HCT116 (cell line): Measurements from ENCODE around the gene PPP1R14B. TPM values are rescaled to one million over a fixed set of nuclear protein-coding genes. Genes with fewer than 3 reads are reported as not detected.

Source experiments
- ATAC-seq: fragments of 200-7000 bp; cut with Tn5 transposase; 2 replicates; pipeline ENCODE4 v1.9.1; 2020; ENCODE audit warnings: mild to moderate bottlenecking, moderate library complexity
- BruUV-seq: library from RNA; stranded (reverse); fragments of 400-500 nt; replicated peaks from 2 replicates; lab custom pipeline; 2021; lab: Mats Ljungman, UMichigan
- CTCF ChIA-PET: fragments of 300-600 bp; sonication (Branson Sonifier 250); formaldehyde crosslinking; loops from one replicate; lab custom pipeline; 2021; ENCODE audit warnings: antibody characterized with exemption; lab: Charles Lee
- POLR2A ChIA-PET: fragments of 300-600, 350-600 bp; sonication (Branson Sonifier 250); formaldehyde crosslinking; loops from one replicate; lab custom pipeline; 2021; ENCODE audit warnings: antibody characterized with exemption; lab: Charles Lee
- RAD21 ChIA-PET, 2 experiments: fragments of 300-600 bp; sonication (Branson Sonifier 250); formaldehyde crosslinking; loops; one replicate each; lab custom pipeline; 2023; ENCODE audit warnings: low total read pairs in 2 of 2; ENCODE audit not compliant: uncharacterized antibody in 2 of 2, unreplicated experiment in 2 of 2, low non-redundant PET in 1 of 2; lab: Charles Lee
- DNase-seq: peaks from one replicate; pipeline ENCODE4 v3.0.0-alpha.2; 2010; ENCODE audit warnings: low read depth, low spot score
- H2AFZ ChIP-seq: fragments of 200-600 bp; shearing (Covaris generic), sonication (generic); 2 replicates; pipeline ENCODE4 v1.6.1; 2017; ENCODE audit warnings: low read depth, mixed run types, mixed read lengths, antibody characterized with exemption, low read length; ENCODE audit not compliant: poor library complexity, severe bottlenecking
- H3K27ac ChIP-seq: 2 replicates; pipeline ENCODE4 v1.5.1; 2012; ENCODE audit warnings: low read depth, low read length
- H3K27me3 ChIP-seq: fragments of 200-600 bp; sonication (generic); 2 replicates; pipeline ENCODE4 v1.6.1; 2016; ENCODE audit warnings: mixed run types, low read length, mixed read lengths; ENCODE audit not compliant: insufficient read depth
- H3K36me3 ChIP-seq, 2 experiments: fragments of 200-500 bp in 1 of 2; fragments of 200-600 bp in 1 of 2; sonication (Bioruptor generic) in 1 of 2; sonication (generic) in 1 of 2; 2 replicates each; pipeline versions ENCODE4 v1.5.1 to v1.6.1; 2014 to 2016; ENCODE audit warnings: low read length in 2 of 2, inconsistent platforms in 1 of 2, mixed read lengths in 1 of 2, mixed run types in 1 of 2; ENCODE audit not compliant: insufficient read depth in 2 of 2, control insufficient read depth in 1 of 2
- H3K4me1 ChIP-seq, 2 experiments: fragments of 200-600 bp in 1 of 2; sonication (generic) in 1 of 2; 2 replicates each; pipeline versions ENCODE4 v1.5.1 to v1.6.1; 2012 to 2017; ENCODE audit warnings: low read length in 2 of 2, inconsistent platforms in 1 of 2, mild to moderate bottlenecking in 1 of 2, mixed read lengths in 1 of 2, mixed run types in 1 of 2, moderate library complexity in 1 of 2; ENCODE audit not compliant: insufficient read depth in 2 of 2, control insufficient read depth in 1 of 2
- H3K4me2 ChIP-seq: fragments of 200-600 bp; sonication (generic); 2 replicates; pipeline ENCODE4 v1.6.1; 2017; ENCODE audit warnings: mixed run types, low read length, mixed read lengths
- H3K4me3 ChIP-seq, 2 experiments: fragments of 200-600 bp in 1 of 2; sonication (generic) in 1 of 2; replicated peaks in 1 of 2; 2 replicates each; pipeline ENCODE4 v1.5.1; 2011 to 2016; ENCODE audit warnings: low read length in 2 of 2, control low read depth in 1 of 2, low read depth in 1 of 2, mild to moderate bottlenecking in 1 of 2, mixed read lengths in 1 of 2, mixed run types in 1 of 2
- H3K79me2 ChIP-seq: fragments of 200-600 bp; sonication (generic); 2 replicates; pipeline ENCODE4 v1.6.1; 2017; ENCODE audit warnings: mild to moderate bottlenecking, mixed run types, low read length, moderate library complexity, mixed read lengths; ENCODE audit not compliant: insufficient read depth
- H3K9ac ChIP-seq: fragments of 200-600 bp; sonication (generic); 2 replicates; pipeline ENCODE4 v1.6.1; 2016; ENCODE audit warnings: low read length, mixed read lengths
- H3K9me2 ChIP-seq: fragments of 200-600 bp; sonication (generic), shearing (Covaris generic); 2 replicates; pipeline ENCODE4 v1.6.1; 2017; ENCODE audit warnings: mixed run types, mild to moderate bottlenecking, moderate library complexity; ENCODE audit not compliant: insufficient read depth
- H3K9me3 ChIP-seq, 2 experiments: fragments of 200-500 bp in 1 of 2; fragments of 200-600 bp in 1 of 2; sonication (Bioruptor generic) in 1 of 2; sonication (generic) in 1 of 2; 2 replicates each; pipeline ENCODE4 v1.6.1; 2014 to 2017; ENCODE audit warnings: low read length in 2 of 2, mixed read lengths in 2 of 2, inconsistent platforms in 1 of 2, low read depth in 1 of 2, mild to moderate bottlenecking in 1 of 2, mixed run types in 1 of 2, moderate library complexity in 1 of 2; ENCODE audit not compliant: control insufficient read depth in 1 of 2, insufficient read depth in 1 of 2
- H4K20me1 ChIP-seq: fragments of 200-600 bp; sonication (generic), shearing (Covaris generic); 2 replicates; pipeline ENCODE4 v1.6.1; 2017; ENCODE audit warnings: mixed run types, mild to moderate bottlenecking, moderate library complexity; ENCODE audit not compliant: insufficient read depth
- ATF3 ChIP-seq: IDR thresholded peaks from 2 replicates; pipeline ENCODE4 v1.6.1; 2012
- CEBPB ChIP-seq: IDR thresholded peaks from 2 replicates; pipeline ENCODE4 v1.6.1; 2012; ENCODE audit warnings: low read depth
- ELF1 ChIP-seq: IDR thresholded peaks from 2 replicates; pipeline ENCODE4 v1.6.1; 2012; ENCODE audit warnings: low read depth, borderline replicate concordance
- FOSL1 ChIP-seq: IDR thresholded peaks from 2 replicates; pipeline ENCODE4 v1.6.1; 2012; ENCODE audit warnings: low read depth
- JUND ChIP-seq: IDR thresholded peaks from 2 replicates; pipeline ENCODE4 v1.6.1; 2012
- POLR2A ChIP-seq: IDR thresholded peaks from 2 replicates; pipeline ENCODE4 v1.7.0; 2011; ENCODE audit warnings: borderline replicate concordance; ENCODE audit not compliant: insufficient read depth, insufficient read length; ENCODE audit errors: extremely low read depth
- RAD21 ChIP-seq: IDR thresholded peaks from 2 replicates; pipeline ENCODE4 v1.6.1; 2012; ENCODE audit warnings: low read depth, mild to moderate bottlenecking
- SIN3A ChIP-seq: IDR thresholded peaks from 2 replicates; pipeline ENCODE4 v1.6.1; 2012; ENCODE audit warnings: low read depth
- YY1 ChIP-seq: IDR thresholded peaks from 2 replicates; pipeline ENCODE4 v1.6.1; 2011; ENCODE audit warnings: low read length, low read depth, moderate library complexity, mild to moderate bottlenecking; ENCODE audit not compliant: insufficient replicate concordance; ENCODE audit errors: extremely low read depth
- ZBTB33 ChIP-seq: IDR thresholded peaks from 2 replicates; pipeline ENCODE4 v1.6.1; 2011; ENCODE audit warnings: mild to moderate bottlenecking, low read length, moderate library complexity; ENCODE audit not compliant: insufficient replicate concordance; ENCODE audit errors: extremely low read depth
- ZFX ChIP-seq: fragments of 450-650 bp; IDR thresholded peaks from 2 replicates; pipeline ENCODE4 v1.6.1; 2017
- ZNF274 ChIP-seq: fragments of 200-500 bp; sonication (Bioruptor generic); IDR thresholded peaks from 2 replicates; pipeline ENCODE4 v1.6.1; 2014; ENCODE audit warnings: mild to moderate bottlenecking, low read depth, low read length, inconsistent platforms
- intact Hi-C: fragments of 100-400 bp; cut with micrococcal nuclease; formaldehyde crosslinking; loops from 2 replicates; pipeline ENCODE4 v1.10.0; 2022
- total RNA-seq: library from RNA; stranded (reverse); gene quantifications from one replicate; pipeline ENCODE4 v1.2.1, GENCODE V29; 2021; ENCODE audit not compliant: unreplicated experiment

Gene PPP1R14B
- total RNA-seq, 1 experiment from 2014 or later, result 332 TPM

GRCh38 chr11:64261556-64262080, 14.9 kb upstream of the PPP1R14B start:
- intact Hi-C loops, result no loop called here
- Histone ChIP-seq H3K27me3 (no peaks in the 10 kb centered on the region), H3K4me1 (peaks cover 2 to 3% of the 10 kb centered on the region in 2 experiments; a peak in 3 of 4 replicates), H4K20me1 (no peaks in the 10 kb centered on the region), H3K79me2 (peaks cover 6% of the 10 kb centered on the region; the same call in 1 of the 2 replicates), H3K9ac (no peak overlapping the region), H3K9me2 (no peaks in the 10 kb centered on the region), H3K27ac (no peak overlapping the region), H3K36me3 (peaks cover 24 to 55% of the 10 kb centered on the region in 2 experiments; a peak in 3 of 4 replicates), H3K4me3 (no peak overlapping the region), H2AFZ (no peak overlapping the region), H3K9me3 (no peaks in the 10 kb centered on the region), H3K4me2 (no peak overlapping the region)
- ChIA-PET CTCF (no interaction called here), POLR2A (interaction anchor here (0.9 kb wide), 2 partner anchors 9 to 93 kb away, joined by 3 read pairs; no protein-coding TSS in a partner anchor), RAD21 (no interaction called here)
- TF ChIP-seq ZFX, result no peak
- TF ChIP-seq JUND, result no peak
- no peak for TF ChIP-seq CEBPB
- TF ChIP-seq ELF1, result no peak
- TF ChIP-seq YY1, result no peak
- TF ChIP-seq POLR2A, result no peak
- TF ChIP-seq SIN3A, result no peak
- TF ChIP-seq FOSL1, result no peak
- TF ChIP-seq ZNF274, result no peak
- no peak for TF ChIP-seq ATF3
- ATAC-seq (no peak), DNase-seq (no peak)
- BruUV-seq, result no TSS peak

- H3K4me3 ChIP-seq, result no peak overlapping the region
- no peaks in the 10 kb centered on the region for H3K9me2 ChIP-seq
- intact Hi-C loops, result no loop called here
- peaks cover 4 to 11% of the 10 kb centered on the region in 2 experiments; a peak in 3 of 4 replicates for H3K4me1 ChIP-seq
- no peak overlapping the region for H2AFZ ChIP-seq
- H3K79me2 ChIP-seq, result peaks cover 6% of the 10 kb centered on the region; the same call in 1 of the 2 replicates
- no peak overlapping the region for H3K27ac ChIP-seq
- no peaks in the 10 kb centered on the region for H3K27me3 ChIP-seq
- H3K9ac ChIP-seq, result no peak overlapping the region
- H4K20me1 ChIP-seq, result no peaks in the 10 kb centered on the region
- TF ChIP-seq ATF3 (no peak), RAD21 (no peak), ZBTB33 (no peak)
- TF ChIP-seq, all 23 proteins: peak for 0
- Histone ChIP-seq H3K36me3 (peaks cover 32 to 60% of the 10 kb centered on the region in 2 experiments; a peak in 3 of 4 replicates), H3K4me2 (no peak overlapping the region), H3K9me3 (no peaks in the 10 kb centered on the region)
- ChIA-PET CTCF (no interaction called here), POLR2A (no interaction called here), RAD21 (no interaction called here)
- no TSS peak for BruUV-seq
- no peak for ATAC-seq
- DNase-seq, result no peak
These were observed 13.5 kb upstream of the PPP1R14B start for GRCh38 chr11:64260147-64260708.
